Neural progenitor cell (in vitro differentiated cells): Measurements from ENCODE around the gene ZNF598. TPM values are rescaled to one million over a fixed set of nuclear protein-coding genes. Genes with fewer than 3 reads are reported as not detected.

ENCODE experiments used
- DNase-seq: peaks from one replicate; pipeline ENCODE4 v3.0.0-alpha.2; 2016; ENCODE audit warnings: low spot score
- H2AFZ ChIP-seq: fragments of 200-600 bp; sonication (generic); replicated peaks from 2 replicates; pipeline ENCODE4 v1.6.1; 2016; ENCODE audit warnings: antibody characterized with exemption
- H3F3A ChIP-seq: fragments of 200-600 bp; sonication (generic); 2 replicates; pipeline ENCODE4 v1.6.1; 2016; ENCODE audit warnings: antibody characterized with exemption, low read depth
- H3K27ac ChIP-seq: fragments of 200-600 bp; sonication (generic); 2 replicates; pipeline ENCODE4 v1.5.1; 2016; ENCODE audit warnings: mild to moderate bottlenecking
- H3K27me3 ChIP-seq: fragments of 200-600 bp; sonication (generic); 2 replicates; pipeline ENCODE4 v1.6.1; 2016; ENCODE audit warnings: mild to moderate bottlenecking, moderate library complexity
- H3K36me3 ChIP-seq: fragments of 200-600 bp; sonication (generic); 2 replicates; pipeline ENCODE4 v1.5.1; 2016
- H3K4me1 ChIP-seq: fragments of 200-600 bp; sonication (generic); 2 replicates; pipeline ENCODE4 v1.6.1; 2016; ENCODE audit warnings: mixed run types
- H3K4me2 ChIP-seq: fragments of 200-600 bp; sonication (generic); 2 replicates; pipeline ENCODE4 v1.6.1; 2016
- H3K4me3 ChIP-seq: fragments of 200-600 bp; sonication (generic); 2 replicates; pipeline ENCODE4 v1.5.1; 2016
- H3K79me2 ChIP-seq: fragments of 200-600 bp; sonication (generic); 2 replicates; pipeline ENCODE4 v1.6.1; 2016; ENCODE audit warnings: low read depth
- H3K9ac ChIP-seq: fragments of 200-600 bp; sonication (generic); 2 replicates; pipeline ENCODE4 v1.6.1; 2016
- H3K9me3 ChIP-seq: fragments of 200-600 bp; sonication (generic); 2 replicates; pipeline ENCODE4 v1.5.1; 2016; ENCODE audit warnings: low read depth
- H4K20me1 ChIP-seq: fragments of 200-600 bp; sonication (generic); 2 replicates; pipeline ENCODE4 v1.6.1; 2016; ENCODE audit warnings: low read depth
- H3K27ac Mint-ChIP-seq: 3 replicates; pipeline ENCODE4 v1.8.0; 2021; ENCODE audit warnings: mixed read lengths
- H3K27me3 Mint-ChIP-seq: 2 replicates; pipeline ENCODE4 v1.8.0; 2022; ENCODE audit warnings: low read depth, mild to moderate bottlenecking, inconsistent platforms, moderate library complexity, mixed read lengths; ENCODE audit not compliant: insufficient read depth
- H3K36me3 Mint-ChIP-seq: 3 replicates; pipeline ENCODE4 v1.8.0; 2021; ENCODE audit warnings: mixed read lengths
- H3K4me1 Mint-ChIP-seq: 3 replicates; pipeline ENCODE4 v1.8.0; 2021; ENCODE audit warnings: mixed read lengths
- H3K4me3 Mint-ChIP-seq: 3 replicates; pipeline ENCODE4 v1.8.0; 2021; ENCODE audit warnings: mild to moderate bottlenecking, moderate library complexity, mixed read lengths
- H3K9me3 Mint-ChIP-seq: 3 replicates; pipeline ENCODE4 v1.8.0; 2020; ENCODE audit warnings: mixed read lengths
- EZH2 ChIP-seq: fragments of 200-600 bp; sonication (generic); IDR thresholded peaks from 2 replicates; pipeline ENCODE4 v1.6.1; 2017; ENCODE audit warnings: antibody characterized with exemption, mild to moderate bottlenecking, moderate library complexity
- EZH2phosphoT487 ChIP-seq: fragments of 200-600 bp; sonication (generic); IDR thresholded peaks from 2 replicates; pipeline ENCODE4 v1.6.1; 2017; ENCODE audit warnings: antibody characterized with exemption
- total RNA-seq: library from RNA; depleted of rRNA; stranded (reverse); fragments of >200 nt; gene quantifications from 2 replicates; pipeline ENCODE4 v1.2.3, GENCODE V29; 2015; ENCODE audit warnings: low replicate concordance
- TF ChIP-seq, protein P1 (sequence below): fragments of 200-600 bp; sonication (generic); IDR thresholded peaks from 2 replicates; pipeline ENCODE4 v1.5.1; 2017; ENCODE audit warnings: antibody characterized with exemption, mild to moderate bottlenecking

The ZNF598 gene
- total RNA-seq, 1 donor from 2014 or later = 12.7 TPM

DNA sequence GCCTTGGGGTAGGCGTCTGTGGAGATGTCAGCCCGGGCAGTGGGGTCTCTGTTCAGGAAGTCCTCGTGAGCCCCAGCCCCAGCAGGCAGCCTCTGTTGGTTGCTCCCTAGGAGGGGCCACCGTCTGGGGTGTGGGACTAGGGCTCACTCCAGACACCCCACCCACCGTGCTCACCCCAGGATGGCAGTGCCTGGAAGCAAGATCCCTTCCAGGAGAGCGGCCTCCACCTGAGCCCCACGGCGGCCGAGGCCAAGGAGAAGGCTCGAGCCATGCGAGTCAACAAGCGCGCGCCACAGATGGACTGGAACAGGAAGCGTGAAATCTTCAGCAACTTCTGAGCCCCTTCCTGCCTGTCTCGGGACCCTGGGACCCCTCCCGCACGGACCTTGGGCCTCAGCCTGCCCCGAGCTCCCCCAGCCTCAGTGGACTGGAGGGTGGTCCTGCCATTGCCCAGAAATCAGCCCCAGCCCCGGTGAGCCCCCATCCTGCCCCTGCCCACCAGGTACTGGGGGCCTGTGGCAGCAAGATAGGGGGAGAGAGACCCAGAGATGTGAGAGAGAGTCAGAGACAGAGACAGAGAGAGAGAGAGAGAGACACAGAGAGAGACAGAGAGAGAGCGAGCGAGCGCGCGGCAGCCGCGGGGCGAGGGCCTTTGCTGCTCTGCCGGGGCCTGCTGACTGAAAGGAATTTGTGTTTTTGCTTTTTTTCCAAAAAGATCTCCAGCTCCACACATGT, 28.2 kb upstream of the ZNF598 start:
- H3K4me1 Mint-ChIP-seq = peaks cover 3% of the 10 kb centered on the region
- no peak for DNase-seq
- H3K27me3 Mint-ChIP-seq = peaks cover 2% of the 10 kb centered on the region
- no peak for TF ChIP-seq EZH2
- TF ChIP-seq, protein P1, sequence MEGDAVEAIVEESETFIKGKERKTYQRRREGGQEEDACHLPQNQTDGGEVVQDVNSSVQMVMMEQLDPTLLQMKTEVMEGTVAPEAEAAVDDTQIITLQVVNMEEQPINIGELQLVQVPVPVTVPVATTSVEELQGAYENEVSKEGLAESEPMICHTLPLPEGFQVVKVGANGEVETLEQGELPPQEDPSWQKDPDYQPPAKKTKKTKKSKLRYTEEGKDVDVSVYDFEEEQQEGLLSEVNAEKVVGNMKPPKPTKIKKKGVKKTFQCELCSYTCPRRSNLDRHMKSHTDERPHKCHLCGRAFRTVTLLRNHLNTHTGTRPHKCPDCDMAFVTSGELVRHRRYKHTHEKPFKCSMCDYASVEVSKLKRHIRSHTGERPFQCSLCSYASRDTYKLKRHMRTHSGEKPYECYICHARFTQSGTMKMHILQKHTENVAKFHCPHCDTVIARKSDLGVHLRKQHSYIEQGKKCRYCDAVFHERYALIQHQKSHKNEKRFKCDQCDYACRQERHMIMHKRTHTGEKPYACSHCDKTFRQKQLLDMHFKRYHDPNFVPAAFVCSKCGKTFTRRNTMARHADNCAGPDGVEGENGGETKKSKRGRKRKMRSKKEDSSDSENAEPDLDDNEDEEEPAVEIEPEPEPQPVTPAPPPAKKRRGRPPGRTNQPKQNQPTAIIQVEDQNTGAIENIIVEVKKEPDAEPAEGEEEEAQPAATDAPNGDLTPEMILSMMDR = no peak
- TF ChIP-seq EZH2phosphoT487 = no peak
- Histone ChIP-seq H3K9ac (no peak overlapping the region), H3K79me2 (no peaks in the 10 kb centered on the region), H3K4me2 (no peak overlapping the region), H3F3A (no peaks in the 10 kb centered on the region), H3K9me3 (no peaks in the 10 kb centered on the region), H4K20me1 (no peaks in the 10 kb centered on the region), H3K27ac (no peak overlapping the region), H3K4me3 (no peak overlapping the region), H3K4me1 (peaks cover 6% of the 10 kb centered on the region), H3K27me3 (no peaks in the 10 kb centered on the region), H3K36me3 (no peaks in the 10 kb centered on the region), H2AFZ (no peak overlapping the region)
- H3K9me3 Mint-ChIP-seq = no peaks in the 10 kb centered on the region
- H3K27ac Mint-ChIP-seq = no peak overlapping the region
- no peak overlapping the region for H3K4me3 Mint-ChIP-seq
- H3K36me3 Mint-ChIP-seq = no peaks in the 10 kb centered on the region

DNA sequence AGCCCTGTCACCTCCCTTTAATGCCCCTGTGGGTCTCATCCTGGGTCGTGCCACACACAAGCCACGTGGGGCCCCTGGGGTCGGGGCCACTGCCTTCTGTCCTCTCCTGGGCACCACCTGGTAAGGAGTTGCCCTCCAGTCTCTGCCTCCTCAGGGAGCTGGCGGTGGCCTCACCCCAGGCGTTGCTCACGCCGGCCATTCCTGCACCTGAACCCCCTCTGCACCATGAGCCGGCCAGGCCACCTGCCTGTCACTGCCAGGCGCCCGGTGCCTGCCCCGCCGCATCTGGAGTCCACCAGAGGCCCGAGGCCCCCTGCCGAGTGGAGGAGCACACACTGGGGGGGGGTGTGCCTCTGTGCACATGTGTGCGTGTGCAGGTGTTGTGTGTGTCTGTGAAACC, 27.5 kb upstream of the ZNF598 start:
- Mint-ChIP-seq H3K36me3 (no peaks in the 10 kb centered on the region), H3K4me1 (peaks cover 6% of the 10 kb centered on the region), H3K27ac (no peak overlapping the region), H3K9me3 (no peaks in the 10 kb centered on the region), H3K4me3 (no peak overlapping the region), H3K27me3 (peaks cover 2% of the 10 kb centered on the region)
- Histone ChIP-seq H3F3A (no peaks in the 10 kb centered on the region), H2AFZ (no peak overlapping the region), H3K79me2 (no peaks in the 10 kb centered on the region), H3K4me1 (peaks cover 6% of the 10 kb centered on the region), H3K4me3 (no peak overlapping the region), H3K4me2 (no peak overlapping the region), H3K36me3 (no peaks in the 10 kb centered on the region), H3K9me3 (no peaks in the 10 kb centered on the region), H3K9ac (no peak overlapping the region), H4K20me1 (no peaks in the 10 kb centered on the region), H3K27ac (no peak overlapping the region), H3K27me3 (no peaks in the 10 kb centered on the region)
- TF ChIP-seq, protein P1 = no peak
- TF ChIP-seq EZH2phosphoT487 (no peak), EZH2 (no peak)
- DNase-seq = no peak

GRCh38 chr16:2036200-2036966, 26.8 kb upstream of the ZNF598 start:
- H2AFZ ChIP-seq = no peak overlapping the region
- no peaks in the 10 kb centered on the region for H3F3A ChIP-seq
- Mint-ChIP-seq H3K4me1 (peaks cover 6% of the 10 kb centered on the region), H3K27ac (no peak overlapping the region), H3K4me3 (no peak overlapping the region), H3K9me3 (no peaks in the 10 kb centered on the region), H3K36me3 (no peaks in the 10 kb centered on the region), H3K27me3 (peaks cover 2% of the 10 kb centered on the region)
- no peaks in the 10 kb centered on the region for H3K36me3 ChIP-seq
- H3K27ac ChIP-seq = peak overlapping the region; percentile 72
- H3K9me3 ChIP-seq = no peaks in the 10 kb centered on the region
- H4K20me1 ChIP-seq = no peaks in the 10 kb centered on the region
- peaks cover 6% of the 10 kb centered on the region for H3K4me1 ChIP-seq
- no peak for DNase-seq
- no peaks in the 10 kb centered on the region for H3K27me3 ChIP-seq
- H3K4me2 ChIP-seq = no peak overlapping the region
- peak overlapping the region; percentile 43 for H3K9ac ChIP-seq
- H3K4me3 ChIP-seq = no peak overlapping the region
- no peak for TF ChIP-seq EZH2
- no peak for TF ChIP-seq EZH2phosphoT487
- TF ChIP-seq, protein P1 = no peak
- H3K79me2 ChIP-seq = no peaks in the 10 kb centered on the region
